ENCODE measurements around the gene CCPG1.
"Not testable (repeated sequence)": the region's sequence is repeated elsewhere in the genome, so short reads cannot be mapped to it uniquely, and the experiment has no call there.

CCPG1 gene, protein sequence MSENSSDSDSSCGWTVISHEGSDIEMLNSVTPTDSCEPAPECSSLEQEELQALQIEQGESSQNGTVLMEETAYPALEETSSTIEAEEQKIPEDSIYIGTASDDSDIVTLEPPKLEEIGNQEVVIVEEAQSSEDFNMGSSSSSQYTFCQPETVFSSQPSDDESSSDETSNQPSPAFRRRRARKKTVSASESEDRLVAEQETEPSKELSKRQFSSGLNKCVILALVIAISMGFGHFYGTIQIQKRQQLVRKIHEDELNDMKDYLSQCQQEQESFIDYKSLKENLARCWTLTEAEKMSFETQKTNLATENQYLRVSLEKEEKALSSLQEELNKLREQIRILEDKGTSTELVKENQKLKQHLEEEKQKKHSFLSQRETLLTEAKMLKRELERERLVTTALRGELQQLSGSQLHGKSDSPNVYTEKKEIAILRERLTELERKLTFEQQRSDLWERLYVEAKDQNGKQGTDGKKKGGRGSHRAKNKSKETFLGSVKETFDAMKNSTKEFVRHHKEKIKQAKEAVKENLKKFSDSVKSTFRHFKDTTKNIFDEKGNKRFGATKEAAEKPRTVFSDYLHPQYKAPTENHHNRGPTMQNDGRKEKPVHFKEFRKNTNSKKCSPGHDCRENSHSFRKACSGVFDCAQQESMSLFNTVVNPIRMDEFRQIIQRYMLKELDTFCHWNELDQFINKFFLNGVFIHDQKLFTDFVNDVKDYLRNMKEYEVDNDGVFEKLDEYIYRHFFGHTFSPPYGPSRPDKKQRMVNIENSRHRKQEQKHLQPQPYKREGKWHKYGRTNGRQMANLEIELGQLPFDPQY

GRCh38 chr15:55408012-55408928 is at the start of gene CCPG1, which contains the start of gene PIERCE2:
CCPG1 (minus strand) TSS chr15:55408359; CDS start chr15:55389424, 18,935 bp downstream.
PIERCE2 (plus strand) TSS chr15:55408495; CDS start chr15:55408769, 274 bp downstream.
- Mint-ChIP-seq H3K36me3 (ENCODE audit: low read depth) (peaks cover 5% of the 10 kb centered on the region), H3K27me3 (no peaks in the 10 kb centered on the region), H3K9me3 (no peaks in the 10 kb centered on the region), H3K27ac (peak within 1 kb of the TSS; percentile 87), H3K4me1 (ENCODE audit: low read depth) (peaks cover 39% of the 10 kb centered on the region), H3K4me3 (peak within 1 kb of the TSS; percentile 87)
- DNase-seq, result peak; percentile 93

DNA sequence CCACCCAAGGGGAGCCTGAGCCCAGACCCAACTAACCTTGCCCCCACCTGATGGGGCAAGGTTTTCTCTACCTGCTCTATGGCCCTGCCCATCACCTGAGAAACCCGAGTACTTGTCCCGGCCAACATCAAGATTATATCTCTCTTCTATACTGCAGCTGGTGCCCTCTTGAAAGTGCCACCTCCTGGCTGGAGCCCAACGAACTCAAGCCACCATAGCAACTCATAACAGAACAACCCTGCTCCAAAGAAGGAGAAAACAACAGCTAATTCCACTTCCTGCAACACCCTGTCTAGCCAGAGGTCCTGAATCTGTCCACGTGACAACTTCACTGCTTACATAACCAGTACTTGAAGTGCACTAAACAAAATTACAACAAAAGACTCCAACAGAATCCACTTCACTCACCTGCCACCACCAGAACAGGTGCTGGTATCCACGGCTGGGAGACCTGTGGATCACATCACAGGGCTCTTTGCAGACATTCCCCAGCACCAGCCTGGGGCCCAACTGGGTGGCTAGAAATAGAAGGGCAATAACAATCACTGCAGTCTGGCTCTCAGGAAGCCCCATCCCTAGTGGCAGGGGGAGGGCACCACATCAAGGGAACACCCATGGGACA is 49.4 kb upstream of the CCPG1 start:
- Mint-ChIP-seq H3K27me3 (peaks cover 3% of the 10 kb centered on the region), H3K4me1 (ENCODE audit: low read depth) (no peaks in the 10 kb centered on the region), H3K36me3 (ENCODE audit: low read depth) (no peaks in the 10 kb centered on the region), H3K27ac (no peak overlapping the region), H3K9me3 (peaks cover 11% of the 10 kb centered on the region), H3K4me3 (no peak overlapping the region)
- DNase-seq, result no peak

- H3K9me3 Mint-ChIP-seq; DNase-seq; H3K27me3 Mint-ChIP-seq; H3K27ac Mint-ChIP-seq; H3K4me3 Mint-ChIP-seq; H3K4me1 Mint-ChIP-seq (ENCODE audit: low read depth); H3K36me3 Mint-ChIP-seq (ENCODE audit: low read depth): not testable (repeated sequence)
These were observed 38.9 kb upstream of the CCPG1 start for GRCh38 chr15:55447030-55447394.

DNA sequence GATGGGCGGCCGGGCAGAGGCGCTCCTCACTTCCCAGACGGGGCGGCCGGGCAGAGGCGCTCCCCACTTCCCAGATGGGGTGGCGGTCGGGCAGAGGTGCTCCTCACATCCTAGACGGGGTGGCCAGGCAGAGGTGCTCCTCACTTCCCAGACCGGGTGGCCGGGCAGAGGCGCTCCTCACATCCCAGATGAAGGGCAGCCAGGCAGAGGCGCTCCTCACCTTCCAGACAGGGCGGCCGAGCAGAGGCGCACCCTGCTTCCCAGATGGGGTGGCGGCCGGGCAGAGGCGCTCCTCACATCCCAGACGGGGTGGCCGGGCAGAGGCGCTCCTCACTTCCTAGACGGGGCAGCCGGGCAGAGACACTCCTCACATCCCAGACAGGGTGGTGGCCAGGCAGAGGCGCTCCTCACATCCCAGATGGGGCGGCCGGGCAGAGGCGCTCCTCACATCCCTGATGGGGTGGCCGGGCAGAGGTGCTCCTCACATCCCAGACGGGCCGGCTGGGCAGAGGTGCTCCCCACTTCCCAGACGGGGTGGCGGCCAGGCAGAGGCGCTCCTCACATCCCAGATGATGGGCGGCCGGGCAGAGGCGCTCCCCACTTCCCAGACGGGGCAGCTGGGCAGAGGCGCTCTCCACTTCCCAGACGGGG is 38.3 kb upstream of the CCPG1 start:
- DNase-seq; H3K4me3 Mint-ChIP-seq; H3K9me3 Mint-ChIP-seq; H3K36me3 Mint-ChIP-seq (ENCODE audit: low read depth); H3K27ac Mint-ChIP-seq; H3K4me1 Mint-ChIP-seq (ENCODE audit: low read depth); H3K27me3 Mint-ChIP-seq: not testable (repeated sequence)

DNA sequence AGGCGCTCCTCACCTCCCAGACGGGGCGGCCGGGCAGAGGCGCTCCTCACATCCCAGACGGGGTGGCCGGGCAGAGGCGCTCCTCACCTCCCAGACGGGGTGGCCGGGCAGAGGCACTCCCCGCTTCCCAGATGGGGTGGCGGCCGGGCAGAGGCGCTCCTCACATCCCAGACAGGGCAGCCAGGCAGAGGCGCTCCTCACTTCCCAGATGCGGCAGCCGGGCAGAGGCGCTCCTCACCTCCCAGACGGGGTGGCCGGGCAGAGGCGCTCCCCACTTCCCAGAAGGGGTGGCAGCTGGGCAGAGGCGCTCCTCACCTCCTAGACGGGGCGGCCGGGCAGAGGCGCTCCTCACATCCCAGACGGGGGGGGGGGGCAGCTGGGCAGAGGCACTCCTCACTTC is 37.8 kb upstream of the CCPG1 start:
- H3K27ac Mint-ChIP-seq, result not testable (repeated sequence)

DNA sequence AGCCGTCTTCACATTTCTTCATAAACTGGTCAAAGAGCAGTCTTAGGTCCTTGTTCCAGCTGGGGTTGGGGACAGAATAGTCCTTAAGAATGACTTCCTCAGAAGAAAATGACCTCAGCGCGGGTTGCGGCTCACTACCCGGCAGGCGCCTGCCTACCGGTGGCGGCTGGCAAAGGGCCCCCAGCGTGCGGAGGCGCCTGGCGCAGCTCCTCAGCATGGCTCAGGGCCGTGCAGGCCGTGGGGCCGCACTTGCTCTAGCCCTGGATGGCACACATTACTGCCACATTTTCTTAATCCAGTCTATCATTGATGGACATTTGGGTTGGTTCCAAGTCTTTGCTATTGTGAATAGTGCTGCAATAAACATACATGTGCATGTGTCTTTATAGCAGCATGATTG is 35.0 kb upstream of the CCPG1 start:
- H3K4me1 Mint-ChIP-seq (ENCODE audit: low read depth); H3K9me3 Mint-ChIP-seq; H3K27ac Mint-ChIP-seq; H3K36me3 Mint-ChIP-seq (ENCODE audit: low read depth); H3K27me3 Mint-ChIP-seq; DNase-seq; H3K4me3 Mint-ChIP-seq: not testable (repeated sequence)

More for the DNA sequence above, 37.8 kb upstream of the CCPG1 start:
- not testable (repeated sequence) for H3K4me1 Mint-ChIP-seq (ENCODE audit: low read depth); H3K4me3 Mint-ChIP-seq; H3K9me3 Mint-ChIP-seq; H3K36me3 Mint-ChIP-seq (ENCODE audit: low read depth); DNase-seq; H3K27me3 Mint-ChIP-seq

- H3K9me3 Mint-ChIP-seq, result no peaks in the 10 kb centered on the region
- H3K4me1 Mint-ChIP-seq (ENCODE audit: low read depth), result peaks cover 9% of the 10 kb centered on the region
- H3K36me3 Mint-ChIP-seq (ENCODE audit: low read depth), result no peaks in the 10 kb centered on the region
- no peak overlapping the region for H3K4me3 Mint-ChIP-seq
- H3K27me3 Mint-ChIP-seq, result no peaks in the 10 kb centered on the region
- H3K27ac Mint-ChIP-seq, result no peak overlapping the region
- DNase-seq, result no peak
These were observed 27.0 kb upstream of the CCPG1 start for GRCh38 chr15:55434989-55435825.

GRCh38 chr15:55422089-55422488 is 13.9 kb upstream of the CCPG1 start:
- no peaks in the 10 kb centered on the region for H3K9me3 Mint-ChIP-seq
- H3K27me3 Mint-ChIP-seq, result no peaks in the 10 kb centered on the region
- no peaks in the 10 kb centered on the region for H3K36me3 Mint-ChIP-seq (ENCODE audit: low read depth)
- H3K4me1 Mint-ChIP-seq (ENCODE audit: low read depth), result no peaks in the 10 kb centered on the region
- DNase-seq, result no peak
- no peak overlapping the region for H3K4me3 Mint-ChIP-seq
- no peak overlapping the region for H3K27ac Mint-ChIP-seq

- no peak overlapping the region for H3K27ac Mint-ChIP-seq
These were observed 12.2 kb upstream of the CCPG1 start for GRCh38 chr15:55420171-55420866.

GRCh38 chr15:55417678-55418077 is 9.5 kb upstream of the CCPG1 start:
- H3K36me3 Mint-ChIP-seq (ENCODE audit: low read depth); DNase-seq; H3K9me3 Mint-ChIP-seq; H3K27me3 Mint-ChIP-seq; H3K4me1 Mint-ChIP-seq (ENCODE audit: low read depth); H3K27ac Mint-ChIP-seq; H3K4me3 Mint-ChIP-seq: not testable (repeated sequence)

More at GRCh38 chr15:55420171-55420866, 12.2 kb upstream of the CCPG1 start:
- no peak overlapping the region for H3K4me3 Mint-ChIP-seq
- no peaks in the 10 kb centered on the region for H3K9me3 Mint-ChIP-seq
- H3K27me3 Mint-ChIP-seq, result no peaks in the 10 kb centered on the region
- DNase-seq, result no peak
- no peaks in the 10 kb centered on the region for H3K4me1 Mint-ChIP-seq (ENCODE audit: low read depth)
- no peaks in the 10 kb centered on the region for H3K36me3 Mint-ChIP-seq (ENCODE audit: low read depth)

DNA sequence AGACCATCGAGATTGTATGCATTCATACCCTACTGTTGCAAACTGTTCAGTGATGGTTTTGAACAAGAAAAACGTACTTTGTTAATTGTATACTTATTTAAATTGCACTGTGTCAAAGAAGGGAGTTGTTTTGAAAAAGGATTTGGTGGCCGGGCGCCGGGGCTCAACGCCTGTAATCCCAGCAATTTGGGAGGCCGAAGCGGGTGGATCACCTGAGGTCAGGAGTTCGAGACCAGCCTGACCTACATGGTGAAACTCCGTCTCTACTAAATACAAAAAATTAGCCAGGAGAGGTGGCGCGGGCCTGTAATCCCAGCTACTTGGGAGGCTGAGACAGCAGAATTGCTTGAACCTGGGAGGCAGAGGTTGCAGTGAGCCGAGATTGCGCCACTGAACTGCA is 817 bp upstream of the CCPG1 start:
- Mint-ChIP-seq H3K4me3 (peak overlapping the region; percentile 87), H3K4me1 (ENCODE audit: low read depth) (peaks cover 32% of the 10 kb centered on the region), H3K27ac (peak overlapping the region; percentile 87)
- H3K36me3 Mint-ChIP-seq (ENCODE audit: low read depth); H3K9me3 Mint-ChIP-seq; H3K27me3 Mint-ChIP-seq; DNase-seq: not testable (repeated sequence)

DNA sequence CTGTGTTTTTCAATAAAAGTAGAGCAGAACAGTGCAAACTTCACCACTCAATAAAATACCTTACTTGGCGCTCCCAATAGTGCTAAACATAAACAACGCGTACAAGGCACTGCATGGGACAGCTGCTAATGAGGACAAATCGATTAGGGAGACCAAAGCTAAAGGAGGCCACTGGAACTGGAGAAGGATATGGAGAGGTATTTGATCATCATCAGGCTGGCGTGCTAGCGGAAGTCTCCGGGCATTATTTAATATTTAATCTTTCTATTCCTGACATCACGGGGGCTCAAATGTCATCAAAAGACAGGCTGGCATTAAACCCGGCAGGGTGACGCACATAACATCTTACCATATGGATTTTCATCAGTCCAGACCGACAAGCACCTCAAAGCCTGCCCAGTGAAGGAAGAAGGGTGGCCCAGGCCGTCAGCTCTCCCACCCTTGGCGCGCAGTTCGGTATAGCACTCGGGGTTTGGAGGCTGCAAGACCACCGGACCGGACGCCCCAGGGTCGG is 604 bp downstream of the CCPG1 start:
- DNase-seq, result no peak
- H3K4me1 Mint-ChIP-seq (ENCODE audit: low read depth), result peaks cover 46% of the 10 kb centered on the region

More for the DNA sequence above, 604 bp downstream of the CCPG1 start:
- H3K36me3 Mint-ChIP-seq (ENCODE audit: low read depth), result peaks cover 5% of the 10 kb centered on the region
- no peaks in the 10 kb centered on the region for H3K9me3 Mint-ChIP-seq
- H3K27ac Mint-ChIP-seq, result peak overlapping the region; percentile 87
- H3K27me3 Mint-ChIP-seq, result no peaks in the 10 kb centered on the region
- H3K4me3 Mint-ChIP-seq, result peak overlapping the region; percentile 87

All from activated T-cell treated with anti-CD3 and anti-CD28 coated beads, Interleukin-2, amount 50 U/mL, for 24 hours (primary cell).